Measurements from ENCODE around the gene ATP8B1. TPM values are rescaled to one million over a fixed set of nuclear protein-coding genes. Genes with fewer than 3 reads are reported as not detected.
"Not testable (repeated sequence)": the region's sequence is repeated elsewhere in the genome, so short reads cannot be mapped to it uniquely, and the experiment has no call there.

ATP8B1 gene
- total RNA-seq, 1 experiment from 2014 or later = 5.6 TPM

DNA sequence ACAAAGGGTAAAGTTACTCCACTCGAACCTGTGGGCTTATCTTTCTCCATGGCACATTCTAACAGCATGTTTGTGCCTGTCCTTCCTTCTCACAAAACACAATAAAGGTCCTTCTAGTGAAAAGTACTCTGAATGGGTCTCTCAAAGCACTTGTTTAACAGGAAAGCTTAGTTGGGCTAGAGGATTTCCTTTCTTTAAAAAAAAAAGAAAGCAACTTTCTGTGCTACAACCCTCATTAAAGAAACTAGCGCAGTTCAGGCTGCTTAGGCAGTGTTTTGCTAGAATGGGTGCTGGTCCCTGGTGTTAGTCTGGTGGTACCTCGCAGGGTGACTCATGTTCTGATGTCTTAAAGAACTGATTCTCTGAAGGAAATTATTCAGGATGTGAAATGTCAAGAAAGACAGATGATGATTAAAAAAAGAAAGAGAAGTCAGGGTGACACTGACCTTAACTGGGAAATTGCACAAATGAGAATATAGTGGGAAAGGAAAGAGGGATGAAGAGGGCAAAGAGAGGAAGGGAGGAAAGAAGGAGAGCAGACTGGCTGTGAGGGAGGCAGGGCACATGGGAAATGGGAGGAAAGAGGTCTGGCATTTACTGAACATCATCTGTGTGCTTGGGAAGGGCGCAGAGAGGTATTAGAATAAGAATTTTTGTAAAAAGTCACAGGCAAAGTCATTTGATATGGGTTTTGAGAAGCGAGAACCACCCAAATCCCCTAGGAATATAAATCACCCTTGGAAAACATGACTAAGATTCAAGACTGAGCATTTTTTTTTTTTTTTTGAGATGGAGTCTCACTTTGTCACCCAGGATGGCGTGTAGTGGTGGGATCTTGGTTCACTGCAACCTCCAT lies 74.9 kb downstream of the ATP8B1 start:
- no peak for ATAC-seq

DNA sequence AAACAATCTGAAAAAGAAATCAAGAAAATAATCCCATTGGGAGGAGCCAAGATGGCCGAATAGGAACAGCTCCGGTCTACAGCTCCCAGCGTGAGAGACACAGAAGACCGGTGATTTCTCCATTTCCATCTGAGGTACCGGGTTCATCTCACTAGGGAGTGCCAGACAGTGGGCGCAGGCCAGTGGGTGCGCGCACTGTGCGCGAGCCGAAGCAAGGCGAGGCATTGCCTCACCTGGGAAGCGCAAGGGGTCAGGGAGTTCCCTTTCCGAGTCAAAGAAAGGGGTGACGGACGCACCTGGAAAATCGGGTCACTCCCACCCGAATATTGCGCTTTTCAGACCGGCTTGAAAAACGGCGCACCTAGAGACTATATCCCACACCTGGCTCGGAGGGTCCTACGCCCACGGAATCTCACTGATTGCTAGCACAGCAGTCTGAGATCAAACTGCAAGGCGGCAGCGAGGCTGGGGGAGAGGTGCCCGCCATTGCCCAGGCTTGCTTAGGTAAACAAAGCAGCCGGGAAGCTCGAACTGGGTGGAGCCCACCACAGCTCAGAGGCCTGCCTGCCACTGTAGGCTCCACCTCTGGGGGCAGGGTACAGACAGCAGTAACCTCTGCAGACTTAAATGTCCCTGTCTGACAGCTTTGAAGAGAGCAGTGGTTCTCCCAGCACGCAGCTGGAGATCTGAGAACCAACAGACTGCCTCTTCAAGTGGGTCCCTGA lies 83.7 kb downstream of the ATP8B1 start:
- DNase-seq (ENCODE audit: low spot score) = peak; percentile 18
- H3K4me1 Mint-ChIP-seq; ATAC-seq; H3K27me3 Mint-ChIP-seq (ENCODE audit: low read depth); POLR2A ChIA-PET; H3K27ac Mint-ChIP-seq: not testable (repeated sequence)
- Mint-ChIP-seq H3K4me3 (peak overlapping the region; percentile 56), H3K9me3 (peaks cover 35% of the 10 kb centered on the region), H3K36me3 (peaks cover 22% of the 10 kb centered on the region)
- CTCF ChIA-PET = interaction anchor here (1.1 kb wide), 1 partner anchor 31 kb away, joined by 3 read pairs; no protein-coding TSS in a partner anchor

More for the DNA sequence above, 74.9 kb downstream of the ATP8B1 start:
- ChIA-PET POLR2A (interaction anchor here (0.6 kb wide), 1 partner anchor 25 kb away, joined by 3 read pairs; no protein-coding TSS in a partner anchor), CTCF (no interaction called here)
- Mint-ChIP-seq H3K9me3 (peaks cover 11% of the 10 kb centered on the region), H3K4me3 (no peak overlapping the region), H3K4me1 (peaks cover 3% of the 10 kb centered on the region; the same call in 1 of the 2 replicates), H3K27me3 (ENCODE audit: low read depth) (no peaks in the 10 kb centered on the region; the same call in 1 of the 2 replicates), H3K36me3 (peaks cover 12% of the 10 kb centered on the region), H3K27ac (no peak overlapping the region)
- DNase-seq (ENCODE audit: low spot score) = no peak
- TF ChIP-seq CREB1 (CRISPR knock-in tag; IDR thresholded peaks at IDR 0.05) = no peak
- TF ChIP-seq, protein P1, sequence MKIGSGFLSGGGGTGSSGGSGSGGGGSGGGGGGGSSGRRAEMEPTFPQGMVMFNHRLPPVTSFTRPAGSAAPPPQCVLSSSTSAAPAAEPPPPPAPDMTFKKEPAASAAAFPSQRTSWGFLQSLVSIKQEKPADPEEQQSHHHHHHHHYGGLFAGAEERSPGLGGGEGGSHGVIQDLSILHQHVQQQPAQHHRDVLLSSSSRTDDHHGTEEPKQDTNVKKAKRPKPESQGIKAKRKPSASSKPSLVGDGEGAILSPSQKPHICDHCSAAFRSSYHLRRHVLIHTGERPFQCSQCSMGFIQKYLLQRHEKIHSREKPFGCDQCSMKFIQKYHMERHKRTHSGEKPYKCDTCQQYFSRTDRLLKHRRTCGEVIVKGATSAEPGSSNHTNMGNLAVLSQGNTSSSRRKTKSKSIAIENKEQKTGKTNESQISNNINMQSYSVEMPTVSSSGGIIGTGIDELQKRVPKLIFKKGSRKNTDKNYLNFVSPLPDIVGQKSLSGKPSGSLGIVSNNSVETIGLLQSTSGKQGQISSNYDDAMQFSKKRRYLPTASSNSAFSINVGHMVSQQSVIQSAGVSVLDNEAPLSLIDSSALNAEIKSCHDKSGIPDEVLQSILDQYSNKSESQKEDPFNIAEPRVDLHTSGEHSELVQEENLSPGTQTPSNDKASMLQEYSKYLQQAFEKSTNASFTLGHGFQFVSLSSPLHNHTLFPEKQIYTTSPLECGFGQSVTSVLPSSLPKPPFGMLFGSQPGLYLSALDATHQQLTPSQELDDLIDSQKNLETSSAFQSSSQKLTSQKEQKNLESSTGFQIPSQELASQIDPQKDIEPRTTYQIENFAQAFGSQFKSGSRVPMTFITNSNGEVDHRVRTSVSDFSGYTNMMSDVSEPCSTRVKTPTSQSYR (CRISPR knock-in tag; IDR thresholded peaks at IDR 0.05) = no peak
- no peak for TF ChIP-seq ZNF219 (CRISPR knock-in tag; IDR thresholded peaks at IDR 0.05; ENCODE audit: borderline replicate concordance)
- TF ChIP-seq MXD4 (CRISPR knock-in tag; IDR thresholded peaks at IDR 0.05; ENCODE audit: borderline replicate concordance) = no peak
- TF ChIP-seq, protein P2, sequence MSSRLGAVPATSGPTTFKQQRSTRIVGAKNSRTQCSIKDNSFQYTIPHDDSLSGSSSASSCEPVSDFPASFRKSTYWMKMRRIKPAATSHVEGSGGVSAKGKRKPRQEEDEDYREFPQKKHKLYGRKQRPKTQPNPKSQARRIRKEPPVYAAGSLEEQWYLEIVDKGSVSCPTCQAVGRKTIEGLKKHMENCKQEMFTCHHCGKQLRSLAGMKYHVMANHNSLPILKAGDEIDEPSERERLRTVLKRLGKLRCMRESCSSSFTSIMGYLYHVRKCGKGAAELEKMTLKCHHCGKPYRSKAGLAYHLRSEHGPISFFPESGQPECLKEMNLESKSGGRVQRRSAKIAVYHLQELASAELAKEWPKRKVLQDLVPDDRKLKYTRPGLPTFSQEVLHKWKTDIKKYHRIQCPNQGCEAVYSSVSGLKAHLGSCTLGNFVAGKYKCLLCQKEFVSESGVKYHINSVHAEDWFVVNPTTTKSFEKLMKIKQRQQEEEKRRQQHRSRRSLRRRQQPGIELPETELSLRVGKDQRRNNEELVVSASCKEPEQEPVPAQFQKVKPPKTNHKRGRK (CRISPR knock-in tag; IDR thresholded peaks at IDR 0.05; ENCODE audit: borderline replicate concordance) = no peak
- TF ChIP-seq IRF2 (CRISPR knock-in tag; IDR thresholded peaks at IDR 0.05; ENCODE audit: borderline replicate concordance, low read depth) = no peak
- no peak for TF ChIP-seq SMAD3 (CRISPR knock-in tag; IDR thresholded peaks at IDR 0.05; ENCODE audit: borderline replicate concordance)
- TF ChIP-seq JAZF1 (CRISPR knock-in tag; IDR thresholded peaks at IDR 0.05) = no peak

DNA sequence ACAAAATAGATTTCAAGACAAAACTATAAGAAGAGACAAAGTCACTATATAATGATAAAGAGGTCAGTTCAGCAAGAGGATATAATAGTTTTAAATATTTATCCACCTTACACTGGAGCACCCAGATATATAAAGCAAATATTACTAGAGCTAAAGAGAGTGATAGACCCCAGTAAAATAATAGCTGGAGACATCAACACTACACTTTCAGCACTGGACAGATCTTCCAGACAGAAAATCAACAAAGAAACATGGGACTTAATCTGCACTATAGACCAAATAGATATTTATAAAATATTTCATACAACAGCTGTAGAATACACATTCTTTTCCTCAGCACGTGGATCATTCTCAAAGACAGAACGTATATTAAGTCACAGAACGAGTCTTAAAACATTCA lies 86.6 kb downstream of the ATP8B1 start:
- Mint-ChIP-seq H3K9me3 (peaks cover 35% of the 10 kb centered on the region), H3K4me1 (peaks cover 13% of the 10 kb centered on the region), H3K27ac (no peak overlapping the region), H3K27me3 (ENCODE audit: low read depth) (peaks cover 3% of the 10 kb centered on the region; the same call in 1 of the 2 replicates), H3K36me3 (peaks cover 24% of the 10 kb centered on the region), H3K4me3 (no peak overlapping the region)
- ChIA-PET POLR2A (no interaction called here), CTCF (no interaction called here)
- DNase-seq (ENCODE audit: low spot score) = no peak
- ATAC-seq = no peak
- TF ChIP-seq USF2 (CRISPR knock-in tag; IDR thresholded peaks at IDR 0.05) (no peak), ATF2 (CRISPR knock-in tag; IDR thresholded peaks at IDR 0.05; ENCODE audit: borderline replicate concordance, low read depth) (no peak), JAZF1 (CRISPR knock-in tag; IDR thresholded peaks at IDR 0.05) (no peak), SP1 (CRISPR knock-in tag; conservative IDR thresholded peaks at IDR 0.05) (no peak), FOXJ3 (CRISPR knock-in tag; IDR thresholded peaks at IDR 0.05; ENCODE audit: borderline replicate concordance) (no peak), FOXP1 (CRISPR knock-in tag; IDR thresholded peaks at IDR 0.05; ENCODE audit: borderline replicate concordance) (no peak), CREB1 (CRISPR knock-in tag; IDR thresholded peaks at IDR 0.05) (no peak), IRF2 (CRISPR knock-in tag; IDR thresholded peaks at IDR 0.05; ENCODE audit: borderline replicate concordance, low read depth) (no peak), HMGA2 (CRISPR knock-in tag; IDR thresholded peaks at IDR 0.05) (no peak), MYBL2 (CRISPR knock-in tag; IDR thresholded peaks at IDR 0.05) (no peak)
- TF ChIP-seq, protein P3, sequence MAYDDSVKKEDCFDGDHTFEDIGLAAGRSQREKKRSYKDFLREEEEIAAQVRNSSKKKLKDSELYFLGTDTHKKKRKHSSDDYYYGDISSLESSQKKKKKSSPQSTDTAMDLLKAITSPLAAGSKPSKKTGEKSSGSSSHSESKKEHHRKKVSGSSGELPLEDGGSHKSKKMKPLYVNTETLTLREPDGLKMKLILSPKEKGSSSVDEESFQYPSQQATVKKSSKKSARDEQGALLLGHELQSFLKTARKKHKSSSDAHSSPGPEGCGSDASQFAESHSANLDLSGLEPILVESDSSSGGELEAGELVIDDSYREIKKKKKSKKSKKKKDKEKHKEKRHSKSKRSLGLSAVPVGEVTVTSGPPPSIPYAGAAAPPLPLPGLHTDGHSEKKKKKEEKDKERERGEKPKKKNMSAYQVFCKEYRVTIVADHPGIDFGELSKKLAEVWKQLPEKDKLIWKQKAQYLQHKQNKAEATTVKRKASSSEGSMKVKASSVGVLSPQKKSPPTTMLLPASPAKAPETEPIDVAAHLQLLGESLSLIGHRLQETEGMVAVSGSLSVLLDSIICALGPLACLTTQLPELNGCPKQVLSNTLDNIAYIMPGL (CRISPR knock-in tag; IDR thresholded peaks at IDR 0.05) = no peak
- TF ChIP-seq, protein P4, sequence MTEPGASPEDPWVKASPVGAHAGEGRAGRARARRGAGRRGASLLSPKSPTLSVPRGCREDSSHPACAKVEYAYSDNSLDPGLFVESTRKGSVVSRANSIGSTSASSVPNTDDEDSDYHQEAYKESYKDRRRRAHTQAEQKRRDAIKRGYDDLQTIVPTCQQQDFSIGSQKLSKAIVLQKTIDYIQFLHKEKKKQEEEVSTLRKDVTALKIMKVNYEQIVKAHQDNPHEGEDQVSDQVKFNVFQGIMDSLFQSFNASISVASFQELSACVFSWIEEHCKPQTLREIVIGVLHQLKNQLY (CRISPR knock-in tag; IDR thresholded peaks at IDR 0.05) = no peak
- TF ChIP-seq, protein P5, sequence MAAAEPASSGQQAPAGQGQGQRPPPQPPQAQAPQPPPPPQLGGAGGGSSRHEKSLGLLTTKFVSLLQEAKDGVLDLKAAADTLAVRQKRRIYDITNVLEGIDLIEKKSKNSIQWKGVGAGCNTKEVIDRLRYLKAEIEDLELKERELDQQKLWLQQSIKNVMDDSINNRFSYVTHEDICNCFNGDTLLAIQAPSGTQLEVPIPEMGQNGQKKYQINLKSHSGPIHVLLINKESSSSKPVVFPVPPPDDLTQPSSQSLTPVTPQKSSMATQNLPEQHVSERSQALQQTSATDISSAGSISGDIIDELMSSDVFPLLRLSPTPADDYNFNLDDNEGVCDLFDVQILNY (CRISPR knock-in tag; IDR thresholded peaks at IDR 0.05) = no peak
